Middle frontal gyrus (tissue), 1 donor: Measurements from ENCODE around the gene BSDC1.
"Not testable (repeated sequence)": the region's sequence is repeated elsewhere in the genome, so short reads cannot be mapped to it uniquely, and the experiment has no call there.

ENCODE experiments used
- DNase-seq: peaks from one replicate; pipeline ENCODE4 v3.0.0-alpha.2; 2015; ENCODE audit warnings: low spot score; ENCODE audit errors: extremely low spot score

BSDC1 gene

GRCh38 chr1:32394141-32394889 is at the start of gene BSDC1:
BSDC1 (minus strand) TSS chr1:32394441; CDS start chr1:32394414, 27 bp downstream.
- DNase-seq, result peak; percentile 94

- DNase-seq, result not testable (repeated sequence)
Measured at GRCh38 chr1:32441467-32441866, 47.2 kb upstream of the BSDC1 start.

- not testable (repeated sequence) for DNase-seq
Measured at GRCh38 chr1:32438777-32439176, 44.5 kb upstream of the BSDC1 start.

- no peak for DNase-seq
Measured at GRCh38 chr1:32438136-32438535, 43.9 kb upstream of the BSDC1 start.

- DNase-seq, result no peak
Measured at GRCh38 chr1:32431736-32432400, 37.6 kb upstream of the BSDC1 start.

- no peak for DNase-seq
Measured at GRCh38 chr1:32427264-32427963, 33.2 kb upstream of the BSDC1 start.

- DNase-seq, result no peak
Measured at GRCh38 chr1:32426489-32427255, 32.4 kb upstream of the BSDC1 start.

GRCh38 chr1:32421775-32422174 is 27.5 kb upstream of the BSDC1 start:
- DNase-seq, result no peak

- DNase-seq, result no peak
Measured at GRCh38 chr1:32414186-32414886, 20.1 kb upstream of the BSDC1 start.

GRCh38 chr1:32413507-32414185 is 19.4 kb upstream of the BSDC1 start:
- DNase-seq, result no peak

- no peak for DNase-seq
Measured at GRCh38 chr1:32411261-32411660, 17.0 kb upstream of the BSDC1 start.

GRCh38 chr1:32406629-32407111 is 12.4 kb upstream of the BSDC1 start:
- DNase-seq, result no peak

GRCh38 chr1:32405672-32406467 is 11.6 kb upstream of the BSDC1 start:
- DNase-seq, result no peak

- DNase-seq, result no peak
Measured at GRCh38 chr1:32404946-32405345, 10.7 kb upstream of the BSDC1 start.

- DNase-seq, result peak; percentile 73
Measured at GRCh38 chr1:32400876-32401631, 6.8 kb upstream of the BSDC1 start.

- DNase-seq, result no peak
Measured at GRCh38 chr1:32399843-32400242, 5.6 kb upstream of the BSDC1 start.

- no peak for DNase-seq
Measured at GRCh38 chr1:32398401-32398800, 4.2 kb upstream of the BSDC1 start.

GRCh38 chr1:32396524-32396923 is 2.3 kb upstream of the BSDC1 start:
- DNase-seq, result not testable (repeated sequence)
